HEK293T (cell line): ENCODE results near the gene MOB1A.
"Not testable (repeated sequence)": the region's sequence is repeated elsewhere in the genome, so short reads cannot be mapped to it uniquely, and the experiment has no call there.

Experiments
- CTCF ChIA-PET: fragments of 350-600 bp; formaldehyde crosslinking; extraction: SDS; loops from one replicate; lab custom pipeline; 2021; ENCODE audit warnings: antibody characterized with exemption, inconsistent platforms; lab: Yijun Ruan, JAX
- POLR2A ChIA-PET: fragments of 350-600 bp; formaldehyde crosslinking; extraction: SDS; loops from one replicate; lab custom pipeline; 2020; ENCODE audit warnings: antibody characterized with exemption, inconsistent platforms; lab: Yijun Ruan, JAX
- DNase-seq: peaks from one replicate; pipeline ENCODE4 v3.0.0; 2012; ENCODE audit warnings: mixed read lengths; ENCODE audit errors: extremely low spot score
- ARNT ChIP-seq: fragments of 450-650 bp; IDR thresholded peaks from 2 replicates; pipeline ENCODE4 v1.6.1; 2017; ENCODE audit warnings: mild to moderate bottlenecking
- BHLHE40 ChIP-seq: fragments of 450-650 bp; IDR thresholded peaks from 2 replicates; pipeline ENCODE4 v1.6.1; 2016; ENCODE audit warnings: mild to moderate bottlenecking, moderate library complexity, borderline replicate concordance
- CTBP1 ChIP-seq: fragments of 450-650 bp; IDR thresholded peaks from 2 replicates; pipeline ENCODE4 v1.6.1; 2016; ENCODE audit warnings: borderline replicate concordance
- ELF4 ChIP-seq: fragments of 450-650 bp; IDR thresholded peaks from 2 replicates; pipeline ENCODE4 v1.6.1; 2017; ENCODE audit warnings: antibody characterized with exemption
- FOXA1 ChIP-seq: fragments of 450-650 bp; IDR thresholded peaks from 2 replicates; pipeline ENCODE4 v1.6.1; 2016; ENCODE audit warnings: mild to moderate bottlenecking
- FOXK2 ChIP-seq: fragments of 450-650 bp; IDR thresholded peaks from 2 replicates; pipeline ENCODE4 v1.6.1; 2016; ENCODE audit warnings: mild to moderate bottlenecking
- FOXM1 ChIP-seq: fragments of 450-650 bp; IDR thresholded peaks from 2 replicates; pipeline ENCODE4 v1.6.1; 2017; ENCODE audit warnings: mild to moderate bottlenecking, borderline replicate concordance
- HDGF ChIP-seq: fragments of 450-650 bp; IDR thresholded peaks from 2 replicates; pipeline ENCODE4 v1.6.1; 2017; ENCODE audit warnings: antibody characterized with exemption, borderline replicate concordance
- L3MBTL2 ChIP-seq: fragments of 450-650 bp; conservative IDR thresholded peaks from 2 replicates; pipeline ENCODE4 v1.6.1; 2016; ENCODE audit warnings: mild to moderate bottlenecking
- LEF1 ChIP-seq: fragments of 450-650 bp; IDR thresholded peaks from 2 replicates; pipeline ENCODE4 v1.6.1; 2017; ENCODE audit warnings: mild to moderate bottlenecking, borderline replicate concordance
- NFRKB ChIP-seq: fragments of 450-650 bp; IDR thresholded peaks from 2 replicates; pipeline ENCODE4 v1.6.1; 2016; ENCODE audit warnings: mild to moderate bottlenecking, moderate library complexity
- PKNOX1 ChIP-seq: fragments of 450-650 bp; IDR thresholded peaks from 2 replicates; pipeline ENCODE4 v1.6.1; 2016
- SP1 ChIP-seq: fragments of 450-650 bp; IDR thresholded peaks from 2 replicates; pipeline ENCODE4 v1.6.1; 2017
- SUZ12 ChIP-seq: fragments of 450-650 bp; IDR thresholded peaks from 2 replicates; pipeline ENCODE4 v1.6.1; 2016; ENCODE audit warnings: mild to moderate bottlenecking
- TARDBP ChIP-seq: fragments of 450-650 bp; IDR thresholded peaks from 2 replicates; pipeline ENCODE4 v1.6.1; 2016
- ZNF384 ChIP-seq: fragments of 450-650 bp; IDR thresholded peaks from 2 replicates; pipeline ENCODE4 v1.6.1; 2016

MOB1A gene

GRCh38 chr2:74138600-74139323 is 39.9 kb downstream of the MOB1A start:
- TF ChIP-seq ARNT (no peak), CTBP1 (no peak), NFRKB (no peak), TARDBP (no peak), BHLHE40 (no peak), SUZ12 (no peak), ZNF384 (no peak), HDGF (no peak), ELF4 (no peak), FOXK2 (no peak), LEF1 (no peak), FOXM1 (no peak), L3MBTL2 (no peak)
- ChIA-PET CTCF (interaction anchor here (0.6 to 1.3 kb wide), 6 partner anchors 8 to 18 kb away, joined by 3 to 9 read pairs (median 5); no protein-coding TSS in a partner anchor), POLR2A (interaction anchor here (1.1 to 2.4 kb wide), 4 partner anchors 12 to 60 kb away, joined by 3 to 7 read pairs (median 4); partner anchors contain the start of genes MOB1A and MTHFD2)
- DNase-seq, result peak; percentile 56

GRCh38 chr2:74137651-74138599 is 40.8 kb downstream of the MOB1A start:
- no peak for TF ChIP-seq LEF1
- no peak for TF ChIP-seq NFRKB
- no peak for TF ChIP-seq FOXK2
- TF ChIP-seq CTBP1, result no peak
- no peak for TF ChIP-seq PKNOX1
- no peak for TF ChIP-seq SP1
- TF ChIP-seq TARDBP, result no peak
- TF ChIP-seq FOXA1, result no peak
- ChIA-PET POLR2A (interaction anchor here (1.1 to 2.4 kb wide), 3 partner anchors 13 to 41 kb away, joined by 3 to 7 read pairs (median 4); partner anchors contain the start of gene MOB1A), CTCF (interaction anchor here (0.9 to 1.1 kb wide), 2 partner anchors 9 to 13 kb away, joined by 3 to 7 read pairs; no protein-coding TSS in a partner anchor)
- DNase-seq, result no peak

- TF ChIP-seq SUZ12 (no peak), HDGF (no peak), BHLHE40 (no peak), FOXA1 (no peak), ELF4 (no peak), CTBP1 (no peak), FOXM1 (no peak), TARDBP (no peak), NFRKB (no peak), PKNOX1 (no peak), SP1 (no peak), LEF1 (no peak), L3MBTL2 (no peak), ARNT (no peak), FOXK2 (no peak), ZNF384 (no peak)
- no peak for DNase-seq
- ChIA-PET CTCF (interaction anchor here (0.9 kb wide), 1 partner anchor 12 kb away, joined by 3 read pairs; no protein-coding TSS in a partner anchor), POLR2A (interaction anchor here (1.1 kb wide), 1 partner anchor 17 kb away, joined by 3 read pairs; no protein-coding TSS in a partner anchor)
Measured at GRCh38 chr2:74131901-74132300, 46.8 kb downstream of the MOB1A start.

GRCh38 chr2:74130211-74130995 is 48.3 kb downstream of the MOB1A start:
- TF ChIP-seq TARDBP, result no peak
- no peak for TF ChIP-seq NFRKB
- POLR2A ChIA-PET, result no interaction called here
- no peak for DNase-seq
- CTCF ChIA-PET, result no interaction called here

- TF ChIP-seq NFRKB (no peak), BHLHE40 (no peak), ARNT (no peak), LEF1 (no peak), ZNF384 (no peak), FOXA1 (no peak), CTBP1 (no peak), SP1 (no peak), SUZ12 (no peak), FOXM1 (no peak), HDGF (no peak), TARDBP (no peak), L3MBTL2 (no peak), FOXK2 (no peak), ELF4 (no peak), PKNOX1 (no peak)
- POLR2A ChIA-PET, result no interaction called here
- CTCF ChIA-PET, result no interaction called here
- DNase-seq, result no peak
Measured at GRCh38 chr2:74128206-74128605, 50.5 kb downstream of the MOB1A start.

- DNase-seq, result not testable (repeated sequence)
Measured at GRCh38 chr2:74123955-74124354, 54.7 kb downstream of the MOB1A start.

More at GRCh38 chr2:74123955-74124354, 54.7 kb downstream of the MOB1A start:
- POLR2A ChIA-PET, CTCF ChIA-PET: not testable (repeated sequence)
